WTC11 (cell line): ENCODE measurements around the gene GPR12. TPM values are rescaled to one million over a fixed set of nuclear protein-coding genes. Genes with fewer than 3 reads are reported as not detected.

ENCODE experiments used
- ATAC-seq: fragments of 200-7000 bp; cut with Tn5 transposase; 2 replicates; pipeline ENCODE4 v1.10.0; 2021; ENCODE audit warnings: mild to moderate bottlenecking, moderate library complexity
- CTCF ChIA-PET: fragments of 300-600 bp; sonication (Branson Sonifier 250); formaldehyde crosslinking; loops from one replicate; lab custom pipeline; 2021; ENCODE audit warnings: antibody characterized with exemption; lab: Charles Lee
- POLR2A ChIA-PET: fragments of 350-600 bp; sonication (Branson Sonifier 250); formaldehyde crosslinking; loops from one replicate; lab custom pipeline; 2021; ENCODE audit warnings: antibody characterized with exemption; lab: Charles Lee
- DNase-seq: peaks from one replicate; pipeline ENCODE4 v3.0.0; 2021; ENCODE audit warnings: low spot score
- H3K27ac Mint-ChIP-seq: 2 replicates; pipeline ENCODE4 v1.8.0; 2021; ENCODE audit warnings: mixed read lengths
- H3K27me3 Mint-ChIP-seq: 2 replicates; pipeline ENCODE4 v1.8.0; 2021; ENCODE audit warnings: low read depth, mild to moderate bottlenecking, moderate library complexity, mixed read lengths
- H3K36me3 Mint-ChIP-seq: 2 replicates; pipeline ENCODE4 v1.8.0; 2021; ENCODE audit warnings: mixed read lengths
- H3K4me1 Mint-ChIP-seq: 2 replicates; pipeline ENCODE4 v1.8.0; 2022; ENCODE audit warnings: mixed read lengths
- H3K4me3 Mint-ChIP-seq: 2 replicates; pipeline ENCODE4 v1.8.0; 2021; ENCODE audit warnings: mild to moderate bottlenecking, moderate library complexity, mixed read lengths
- H3K9me3 Mint-ChIP-seq: 2 replicates; pipeline ENCODE4 v1.8.0; 2021; ENCODE audit warnings: mixed read lengths
- CDX4 ChIP-seq: fragments of 250-450 bp; sonication (Bioruptor Pico); IDR thresholded peaks from 2 replicates; pipeline ENCODE4 v1.9.0; 2021; ENCODE audit warnings: moderate library complexity, mild to moderate bottlenecking, inconsistent platforms, borderline replicate concordance
- ERG ChIP-seq: fragments of 250-450 bp; sonication (Bioruptor Pico); IDR thresholded peaks from 2 replicates; pipeline ENCODE4 v1.8.0; 2021; ENCODE audit warnings: mild to moderate bottlenecking
- FOXK1 ChIP-seq: sonication (generic); formaldehyde crosslinking; IDR thresholded peaks from 2 replicates; pipeline ENCODE4 v1.8.0; 2022; ENCODE audit warnings: mild to moderate bottlenecking, moderate library complexity, missing genetic modification reagents
- GRHL2 ChIP-seq: fragments of 250-450 bp; sonication (Bioruptor Pico); IDR thresholded peaks from 2 replicates; pipeline ENCODE4 v1.8.0; 2022; ENCODE audit warnings: mild to moderate bottlenecking, moderate library complexity; ENCODE audit not compliant: insufficient replicate concordance, severe bottlenecking
- HMGA2 ChIP-seq: fragments of 250-450 bp; sonication (Bioruptor Pico); IDR thresholded peaks from 2 replicates; pipeline ENCODE4 v1.4.0; 2021; ENCODE audit warnings: mild to moderate bottlenecking, moderate library complexity
- JAZF1 ChIP-seq: fragments of 250-450 bp; sonication (Bioruptor Pico); IDR thresholded peaks from 2 replicates; pipeline ENCODE4 v1.9.0; 2021; ENCODE audit warnings: moderate library complexity, mild to moderate bottlenecking, inconsistent platforms
- KAT7 ChIP-seq: sonication (generic); formaldehyde crosslinking; IDR thresholded peaks from 2 replicates; pipeline ENCODE4 v1.8.1; 2023; ENCODE audit warnings: missing genetic modification reagents, mild to moderate bottlenecking, borderline replicate concordance
- NFATC4 ChIP-seq: fragments of 250-450 bp; sonication (Bioruptor Pico); IDR thresholded peaks from 2 replicates; pipeline ENCODE4 v1.9.0; 2021; ENCODE audit warnings: mild to moderate bottlenecking
- OVOL2 ChIP-seq: fragments of 250-450 bp; sonication (Bioruptor Pico); IDR thresholded peaks from 2 replicates; pipeline ENCODE4 v1.9.0; 2021; ENCODE audit warnings: mild to moderate bottlenecking, borderline replicate concordance
- SP1 ChIP-seq: sonication (generic); formaldehyde crosslinking; conservative IDR thresholded peaks from 2 replicates; pipeline ENCODE4 v1.8.1; 2022; ENCODE audit warnings: missing genetic modification reagents
- TP53 ChIP-seq: sonication (generic); formaldehyde crosslinking; IDR thresholded peaks from 2 replicates; pipeline ENCODE4 v1.8.1; 2023; ENCODE audit warnings: mild to moderate bottlenecking, missing genetic modification reagents
- ZNF121 ChIP-seq: sonication (generic); formaldehyde crosslinking; IDR thresholded peaks from 2 replicates; pipeline ENCODE4 v1.8.0; 2023; ENCODE audit warnings: missing genetic modification reagents
- ZNF219 ChIP-seq: sonication (generic); formaldehyde crosslinking; IDR thresholded peaks from 2 replicates; pipeline ENCODE4 v1.8.0; 2023; ENCODE audit warnings: missing genetic modification reagents, mild to moderate bottlenecking, borderline replicate concordance
- ZNF263 ChIP-seq: sonication (generic); formaldehyde crosslinking; IDR thresholded peaks from 2 replicates; pipeline ENCODE4 v1.8.1; 2022; ENCODE audit warnings: low read depth, mild to moderate bottlenecking, moderate library complexity, missing genetic modification reagents
- ZNF317 ChIP-seq: sonication (generic); formaldehyde crosslinking; IDR thresholded peaks from 2 replicates; pipeline ENCODE4 v1.8.1; 2023; ENCODE audit warnings: low read depth, mild to moderate bottlenecking, moderate library complexity, missing genetic modification reagents, borderline replicate concordance
- ZNF423 ChIP-seq: fragments of 250-450 bp; sonication (Bioruptor Pico); IDR thresholded peaks from 2 replicates; pipeline ENCODE4 v2.1.2; 2022; ENCODE audit warnings: mild to moderate bottlenecking, moderate library complexity
- ZNF532 ChIP-seq: fragments of 250-450 bp; sonication (Bioruptor Pico); IDR thresholded peaks from 2 replicates; pipeline ENCODE4 v1.9.0; 2021; ENCODE audit warnings: mild to moderate bottlenecking, borderline replicate concordance
- ZNF671 ChIP-seq: fragments of 250-450 bp; sonication (Bioruptor Pico); IDR thresholded peaks from 2 replicates; pipeline ENCODE4 v1.8.0; 2021; ENCODE audit warnings: mild to moderate bottlenecking
- total RNA-seq: library from RNA; stranded (reverse); gene quantifications from 3 replicates; pipeline ENCODE4 v1.2.3, GENCODE V29; 2021
- TF ChIP-seq, protein P1 (sequence below): sonication (generic); formaldehyde crosslinking; IDR thresholded peaks from 2 replicates; pipeline ENCODE4 v1.8.1; 2023; ENCODE audit warnings: mild to moderate bottlenecking, missing genetic modification reagents, moderate library complexity
- TF ChIP-seq, protein P2 (sequence below): fragments of 250-450 bp; sonication (Bioruptor Pico); IDR thresholded peaks from 2 replicates; pipeline ENCODE4 v2.1.2; 2022; ENCODE audit warnings: mild to moderate bottlenecking, moderate library complexity
- TF ChIP-seq, protein P3 (sequence below): fragments of 200-600 bp; IDR thresholded peaks from 2 replicates; pipeline ENCODE4 v1.8.0; 2022; ENCODE audit warnings: antibody characterized with exemption

GPR12 gene
- total RNA-seq, 1 experiment from 2014 or later, result 0.07 TPM

DNA sequence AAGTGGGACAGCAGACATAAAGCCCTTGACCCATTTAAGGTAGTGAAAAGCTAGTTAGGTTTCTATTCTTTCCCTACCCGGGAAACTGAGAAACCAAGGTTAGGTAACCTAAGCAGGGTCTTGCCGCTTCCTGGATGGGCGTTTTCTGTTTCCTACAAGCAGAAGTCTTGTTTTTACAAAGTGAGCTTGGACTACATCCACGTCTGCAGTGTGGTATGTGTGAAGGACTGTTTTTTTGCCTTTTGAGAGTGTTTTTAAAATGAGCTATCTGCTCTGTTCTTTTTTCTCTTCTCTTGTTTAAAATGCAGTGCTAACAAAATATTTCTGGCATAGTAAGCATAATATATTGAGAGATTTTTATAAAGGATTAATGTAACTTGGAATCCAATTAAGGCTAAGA is 49.4 kb downstream of the GPR12 start (continued):
- TF ChIP-seq CDX4 (CRISPR knock-in tag) (no peak), SP1 (CRISPR knock-in tag) (no peak), ZNF121 (no peak), TP53 (CRISPR knock-in tag) (no peak), FOXK1 (CRISPR knock-in tag) (no peak), ZNF532 (no peak), ZNF219 (no peak), ERG (CRISPR knock-in tag) (no peak)

- peak; percentile 53 for ATAC-seq
- no peak for TF ChIP-seq GRHL2 (CRISPR knock-in tag)
- TF ChIP-seq, protein P1, sequence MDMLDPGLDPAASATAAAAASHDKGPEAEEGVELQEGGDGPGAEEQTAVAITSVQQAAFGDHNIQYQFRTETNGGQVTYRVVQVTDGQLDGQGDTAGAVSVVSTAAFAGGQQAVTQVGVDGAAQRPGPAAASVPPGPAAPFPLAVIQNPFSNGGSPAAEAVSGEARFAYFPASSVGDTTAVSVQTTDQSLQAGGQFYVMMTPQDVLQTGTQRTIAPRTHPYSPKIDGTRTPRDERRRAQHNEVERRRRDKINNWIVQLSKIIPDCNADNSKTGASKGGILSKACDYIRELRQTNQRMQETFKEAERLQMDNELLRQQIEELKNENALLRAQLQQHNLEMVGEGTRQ (CRISPR knock-in tag), result peak; percentile 35
- H3K27me3 Mint-ChIP-seq, result peaks cover 6% of the 10 kb centered on the region
- H3K4me3 Mint-ChIP-seq, result no peak overlapping the region
- ChIA-PET CTCF (interaction anchor here (1.1 to 7.8 kb wide), 5 partner anchors 9 to 525 kb away, joined by 5 to 107 read pairs (median 11); no protein-coding TSS in a partner anchor), POLR2A (no interaction called here)
- H3K27ac Mint-ChIP-seq, result no peak overlapping the region
- H3K9me3 Mint-ChIP-seq, result peaks cover 16% of the 10 kb centered on the region
- peaks cover 21% of the 10 kb centered on the region for H3K4me1 Mint-ChIP-seq
- DNase-seq, result no peak
- H3K36me3 Mint-ChIP-seq, result peaks cover 13% of the 10 kb centered on the region
Observed at GRCh38 chr13:26710166-26710565, 50.4 kb downstream of the GPR12 start.

- DNase-seq (no peak), ATAC-seq (no peak)
- Mint-ChIP-seq H3K4me1 (peaks cover 21% of the 10 kb centered on the region), H3K36me3 (peaks cover 13% of the 10 kb centered on the region), H3K9me3 (peaks cover 16% of the 10 kb centered on the region), H3K4me3 (no peak overlapping the region), H3K27me3 (peaks cover 6% of the 10 kb centered on the region), H3K27ac (no peak overlapping the region)
- POLR2A ChIA-PET, result no interaction called here
- CTCF ChIA-PET, result interaction anchor here (1.7 to 7.8 kb wide), 5 partner anchors 9 to 525 kb away, joined by 5 to 107 read pairs (median 11); no protein-coding TSS in a partner anchor
- TF ChIP-seq HMGA2 (CRISPR knock-in tag) (no peak), ZNF423 (no peak), ZNF317 (CRISPR knock-in tag) (no peak), NFATC4 (no peak), OVOL2 (CRISPR knock-in tag) (no peak), ZNF671 (CRISPR knock-in tag) (no peak), KAT7 (CRISPR knock-in tag) (no peak), ZNF263 (CRISPR knock-in tag) (no peak), JAZF1 (CRISPR knock-in tag) (no peak)
- TF ChIP-seq, protein P2, sequence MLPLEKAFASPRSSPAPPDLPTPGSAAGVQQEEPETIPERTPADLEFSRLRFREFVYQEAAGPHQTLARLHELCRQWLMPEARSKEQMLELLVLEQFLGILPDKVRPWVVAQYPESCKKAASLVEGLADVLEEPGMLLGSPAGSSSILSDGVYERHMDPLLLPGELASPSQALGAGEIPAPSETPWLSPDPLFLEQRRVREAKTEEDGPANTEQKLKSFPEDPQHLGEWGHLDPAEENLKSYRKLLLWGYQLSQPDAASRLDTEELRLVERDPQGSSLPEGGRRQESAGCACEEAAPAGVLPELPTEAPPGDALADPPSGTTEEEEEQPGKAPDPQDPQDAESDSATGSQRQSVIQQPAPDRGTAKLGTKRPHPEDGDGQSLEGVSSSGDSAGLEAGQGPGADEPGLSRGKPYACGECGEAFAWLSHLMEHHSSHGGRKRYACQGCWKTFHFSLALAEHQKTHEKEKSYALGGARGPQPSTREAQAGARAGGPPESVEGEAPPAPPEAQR, result no peak
- TF ChIP-seq, protein P3, sequence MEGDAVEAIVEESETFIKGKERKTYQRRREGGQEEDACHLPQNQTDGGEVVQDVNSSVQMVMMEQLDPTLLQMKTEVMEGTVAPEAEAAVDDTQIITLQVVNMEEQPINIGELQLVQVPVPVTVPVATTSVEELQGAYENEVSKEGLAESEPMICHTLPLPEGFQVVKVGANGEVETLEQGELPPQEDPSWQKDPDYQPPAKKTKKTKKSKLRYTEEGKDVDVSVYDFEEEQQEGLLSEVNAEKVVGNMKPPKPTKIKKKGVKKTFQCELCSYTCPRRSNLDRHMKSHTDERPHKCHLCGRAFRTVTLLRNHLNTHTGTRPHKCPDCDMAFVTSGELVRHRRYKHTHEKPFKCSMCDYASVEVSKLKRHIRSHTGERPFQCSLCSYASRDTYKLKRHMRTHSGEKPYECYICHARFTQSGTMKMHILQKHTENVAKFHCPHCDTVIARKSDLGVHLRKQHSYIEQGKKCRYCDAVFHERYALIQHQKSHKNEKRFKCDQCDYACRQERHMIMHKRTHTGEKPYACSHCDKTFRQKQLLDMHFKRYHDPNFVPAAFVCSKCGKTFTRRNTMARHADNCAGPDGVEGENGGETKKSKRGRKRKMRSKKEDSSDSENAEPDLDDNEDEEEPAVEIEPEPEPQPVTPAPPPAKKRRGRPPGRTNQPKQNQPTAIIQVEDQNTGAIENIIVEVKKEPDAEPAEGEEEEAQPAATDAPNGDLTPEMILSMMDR, result no peak
Observed at GRCh38 chr13:26709461-26709860, 51.1 kb downstream of the GPR12 start.
